Measurements from ENCODE around the gene ACAP2.
"Not testable (repeated sequence)": the region's sequence is repeated elsewhere in the genome, so short reads cannot be mapped to it uniquely, and the experiment has no call there.

GRCh38 chr3:195357797-195358196 is 85.0 kb downstream of the ACAP2 start:
- TF ChIP-seq EZH2phosphoT487 (IDR thresholded peaks at IDR 0.05; ENCODE audit: borderline replicate concordance, low read depth, low read length) = not testable (repeated sequence)
- TF ChIP-seq, protein P1, sequence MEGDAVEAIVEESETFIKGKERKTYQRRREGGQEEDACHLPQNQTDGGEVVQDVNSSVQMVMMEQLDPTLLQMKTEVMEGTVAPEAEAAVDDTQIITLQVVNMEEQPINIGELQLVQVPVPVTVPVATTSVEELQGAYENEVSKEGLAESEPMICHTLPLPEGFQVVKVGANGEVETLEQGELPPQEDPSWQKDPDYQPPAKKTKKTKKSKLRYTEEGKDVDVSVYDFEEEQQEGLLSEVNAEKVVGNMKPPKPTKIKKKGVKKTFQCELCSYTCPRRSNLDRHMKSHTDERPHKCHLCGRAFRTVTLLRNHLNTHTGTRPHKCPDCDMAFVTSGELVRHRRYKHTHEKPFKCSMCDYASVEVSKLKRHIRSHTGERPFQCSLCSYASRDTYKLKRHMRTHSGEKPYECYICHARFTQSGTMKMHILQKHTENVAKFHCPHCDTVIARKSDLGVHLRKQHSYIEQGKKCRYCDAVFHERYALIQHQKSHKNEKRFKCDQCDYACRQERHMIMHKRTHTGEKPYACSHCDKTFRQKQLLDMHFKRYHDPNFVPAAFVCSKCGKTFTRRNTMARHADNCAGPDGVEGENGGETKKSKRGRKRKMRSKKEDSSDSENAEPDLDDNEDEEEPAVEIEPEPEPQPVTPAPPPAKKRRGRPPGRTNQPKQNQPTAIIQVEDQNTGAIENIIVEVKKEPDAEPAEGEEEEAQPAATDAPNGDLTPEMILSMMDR (conservative IDR thresholded peaks at IDR 0.05; ENCODE audit: low read length) = not testable (repeated sequence)

Data from OCI-LY7 (cell line).